GM21526 (cell line): ENCODE data around the gene KDM4B.

Experiments used
- ATAC-seq: cut with Tn5 transposase; IDR thresholded peaks from one replicate; pipeline ENCODE4 v1.9.1; 2021; ENCODE audit warnings: moderate library complexity; ENCODE audit not compliant: unreplicated experiment, low FRiP score

KDM4B gene

DNA sequence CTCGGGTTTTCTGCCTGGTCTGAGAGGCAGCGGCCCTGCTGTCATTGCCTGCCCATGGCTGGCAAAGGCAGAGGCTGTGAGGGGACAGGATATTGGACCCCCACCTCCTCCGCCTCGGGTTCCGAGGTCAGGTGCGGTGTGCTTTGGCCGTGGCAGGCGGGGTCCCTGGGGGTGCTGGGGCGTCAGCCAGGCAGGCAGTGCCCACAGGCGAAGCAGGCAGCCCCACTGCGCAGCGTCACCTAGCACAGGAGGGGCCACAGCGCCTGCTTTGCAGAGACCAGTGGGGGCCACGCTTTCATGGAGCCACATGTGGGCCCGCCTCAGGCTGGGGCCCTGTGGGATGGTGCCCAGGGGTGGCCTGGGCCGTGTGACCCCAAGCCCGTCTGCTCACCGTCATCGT, 96.0 kb downstream of the KDM4B start:
- ATAC-seq = no peak

DNA sequence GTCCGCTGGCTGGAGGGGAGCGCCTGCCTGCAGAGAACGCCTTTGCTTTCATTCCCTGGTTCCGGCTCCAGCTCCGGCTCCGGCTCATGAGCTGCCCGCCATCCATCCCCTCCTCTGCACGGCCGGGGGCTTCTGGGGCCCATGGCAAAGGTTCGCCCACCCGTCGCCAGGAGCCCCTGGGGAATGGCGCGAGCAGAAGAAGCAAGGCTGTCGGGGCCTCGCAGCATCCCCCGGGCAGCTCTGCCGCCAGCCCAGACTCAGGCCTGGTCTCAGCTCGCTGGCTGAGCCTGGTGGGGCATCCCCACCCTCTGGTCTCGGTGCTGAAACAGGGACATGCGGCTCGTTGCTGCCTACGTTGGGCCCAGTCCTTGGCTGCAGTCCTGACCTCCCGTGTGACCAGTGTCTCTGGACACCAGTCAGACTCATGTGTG, 96.8 kb downstream of the KDM4B start:
- ATAC-seq = no peak

DNA sequence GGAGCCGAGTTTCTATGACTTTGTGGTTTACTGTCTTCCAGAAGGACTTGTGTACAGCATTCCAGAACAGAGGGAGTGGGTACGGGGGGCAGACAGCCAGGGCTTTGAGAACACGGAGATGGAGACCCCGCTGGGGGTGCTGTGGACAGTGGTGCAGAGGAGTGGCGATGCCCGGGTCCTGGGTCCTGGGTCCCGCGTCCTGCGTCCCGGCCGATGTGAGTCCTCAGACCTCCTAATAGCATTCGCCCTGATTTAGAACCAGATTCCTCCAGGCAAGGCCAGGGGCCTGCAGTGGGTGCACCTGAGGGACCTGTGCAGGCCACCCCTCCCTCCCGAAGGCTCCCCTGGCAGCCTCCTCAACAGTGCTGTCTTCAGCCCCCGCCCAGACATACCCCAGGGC, 97.9 kb downstream of the KDM4B start:
- no peak for ATAC-seq

DNA sequence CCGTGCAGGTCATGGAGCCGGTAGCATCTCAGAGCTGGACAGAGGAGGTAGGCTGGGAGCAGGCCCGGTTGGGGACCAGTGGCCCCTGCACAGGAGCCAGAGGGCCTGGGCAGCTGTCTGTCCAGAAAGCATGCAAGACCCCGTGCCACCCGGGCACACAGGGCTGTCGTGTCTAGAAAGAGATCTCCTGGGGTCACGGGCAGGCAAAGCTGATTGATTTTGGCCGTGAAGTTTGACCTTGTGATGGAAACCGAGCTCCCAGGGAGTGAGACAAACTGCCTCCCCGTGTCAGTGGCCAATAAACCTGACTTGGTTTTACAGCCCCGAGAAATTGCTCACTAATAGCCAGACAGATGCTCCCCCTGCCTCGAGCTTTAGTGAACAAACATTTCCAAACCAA, 98.8 kb downstream of the KDM4B start:
- ATAC-seq = no peak

DNA sequence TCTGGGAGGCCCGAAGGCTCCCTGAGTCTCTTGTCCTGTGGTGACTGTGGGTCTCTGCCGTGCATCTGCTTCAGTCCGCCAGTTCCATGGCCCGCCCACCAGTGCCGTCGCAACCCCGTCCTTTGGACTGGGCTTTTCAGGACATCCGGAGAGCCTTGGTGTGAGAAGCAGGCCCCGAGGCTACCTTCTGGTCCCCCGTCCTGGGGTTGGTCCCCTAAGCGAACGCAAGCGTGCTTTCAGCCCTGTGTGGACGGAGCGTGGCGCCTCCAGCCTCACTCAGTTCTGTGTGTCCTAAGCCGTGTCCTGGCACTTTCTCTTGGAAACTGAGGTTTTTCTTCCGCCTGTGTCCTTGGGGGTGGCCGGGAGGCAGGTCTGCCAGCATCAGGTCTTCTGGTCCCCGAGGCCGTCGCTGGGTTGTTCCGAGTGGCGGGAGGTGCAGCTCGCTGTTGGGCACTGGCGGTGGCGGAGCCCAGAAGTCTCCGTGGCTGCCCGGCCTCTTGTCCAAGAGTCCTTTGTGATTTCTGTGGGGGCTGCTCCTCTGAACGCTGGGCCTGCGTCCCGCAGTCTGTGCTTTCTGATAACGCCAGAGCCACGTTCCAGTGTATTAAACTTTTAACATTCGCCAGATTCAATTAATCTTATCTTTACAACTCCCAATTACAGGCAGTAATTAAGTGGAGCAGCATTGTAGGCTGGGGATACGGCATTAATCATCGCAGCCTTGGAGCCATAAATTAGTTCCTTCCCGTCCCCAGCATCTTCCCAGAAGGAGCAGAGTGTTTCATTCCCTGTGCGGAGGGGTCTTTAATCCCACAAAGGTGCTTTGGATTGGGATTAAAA, 99.5 kb downstream of the KDM4B start:
- no peak for ATAC-seq

DNA sequence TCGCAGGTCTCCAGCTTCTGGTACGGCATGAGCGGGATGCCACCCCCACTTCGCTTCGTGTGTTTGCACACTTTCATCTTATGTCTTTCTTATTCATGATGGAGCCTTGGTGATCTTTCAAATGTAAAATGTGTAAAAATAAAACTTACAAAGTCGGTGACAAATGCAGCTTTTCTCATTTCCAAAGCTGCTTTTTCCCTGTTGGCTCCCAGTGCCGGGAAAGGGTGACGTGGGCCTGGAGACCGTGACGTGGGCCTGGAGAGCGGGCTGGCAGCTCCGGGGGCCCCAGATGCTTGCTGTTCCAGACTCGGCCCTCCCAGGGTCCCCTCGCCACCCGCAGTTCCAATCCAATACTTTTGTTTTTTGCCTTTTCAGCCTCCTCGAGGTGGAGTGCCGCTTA, 101.4 kb downstream of the KDM4B start:
- ATAC-seq = no peak

DNA sequence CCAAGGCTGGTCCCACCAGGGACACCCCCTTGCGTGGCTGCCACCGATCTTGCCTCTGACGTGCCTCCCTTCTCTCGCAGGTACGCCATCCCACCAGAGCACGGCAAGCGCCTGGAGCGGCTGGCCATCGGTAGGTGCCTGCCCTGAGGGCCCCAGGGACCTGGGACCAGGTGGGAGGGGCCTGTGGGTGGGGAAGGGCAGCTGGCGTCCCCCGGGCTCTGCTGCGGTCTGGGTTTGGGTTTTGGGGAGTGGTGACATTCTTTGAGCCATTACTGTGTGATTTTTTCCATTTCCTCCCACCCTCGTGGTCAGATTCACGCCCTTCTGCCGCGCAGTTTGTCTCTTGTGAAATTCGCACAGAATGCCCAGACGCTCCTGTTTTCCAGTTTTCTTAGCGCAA, 102.0 kb downstream of the KDM4B start:
- no peak for ATAC-seq

DNA sequence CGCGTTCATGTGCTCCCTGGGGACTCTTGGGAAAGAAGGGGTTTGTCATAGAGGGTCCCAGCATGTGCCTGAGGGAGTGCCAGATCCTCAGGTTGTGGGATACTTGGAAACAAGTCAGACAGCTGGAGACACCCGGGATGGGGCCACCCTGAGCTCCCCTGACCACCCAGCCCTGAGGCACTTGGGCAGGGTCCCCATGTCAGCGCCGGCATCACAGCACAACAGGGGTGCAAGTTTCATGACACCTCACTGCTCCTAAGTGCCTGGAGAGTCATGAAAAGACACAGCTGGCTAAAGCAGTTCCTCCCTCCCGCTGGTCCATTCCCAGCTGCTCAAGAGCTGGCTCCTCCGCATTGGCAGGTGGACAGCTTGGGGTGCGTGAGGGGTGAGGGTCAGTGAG, 102.7 kb downstream of the KDM4B start:
- no peak for ATAC-seq

DNA sequence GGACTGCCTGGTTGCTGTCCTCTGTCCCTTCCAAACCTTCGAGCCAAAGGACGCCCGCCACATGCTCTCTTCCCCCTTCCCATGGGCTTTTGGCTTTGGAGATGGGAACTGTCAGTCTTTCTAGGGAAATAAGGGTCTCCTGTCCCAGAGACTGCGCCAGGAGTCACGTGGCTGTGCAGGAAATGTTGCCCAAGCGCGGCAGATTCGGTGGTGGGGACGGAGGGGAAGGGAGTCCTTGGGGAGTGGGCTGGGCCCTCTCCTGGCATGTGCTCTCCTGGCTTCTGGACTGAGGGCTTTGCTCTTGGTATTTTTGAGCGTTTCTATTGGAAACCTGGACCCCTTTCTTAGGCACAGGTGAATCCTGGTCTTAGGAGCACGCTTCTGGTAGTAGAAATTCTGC, 103.2 kb downstream of the KDM4B start:
- ATAC-seq = no peak

DNA sequence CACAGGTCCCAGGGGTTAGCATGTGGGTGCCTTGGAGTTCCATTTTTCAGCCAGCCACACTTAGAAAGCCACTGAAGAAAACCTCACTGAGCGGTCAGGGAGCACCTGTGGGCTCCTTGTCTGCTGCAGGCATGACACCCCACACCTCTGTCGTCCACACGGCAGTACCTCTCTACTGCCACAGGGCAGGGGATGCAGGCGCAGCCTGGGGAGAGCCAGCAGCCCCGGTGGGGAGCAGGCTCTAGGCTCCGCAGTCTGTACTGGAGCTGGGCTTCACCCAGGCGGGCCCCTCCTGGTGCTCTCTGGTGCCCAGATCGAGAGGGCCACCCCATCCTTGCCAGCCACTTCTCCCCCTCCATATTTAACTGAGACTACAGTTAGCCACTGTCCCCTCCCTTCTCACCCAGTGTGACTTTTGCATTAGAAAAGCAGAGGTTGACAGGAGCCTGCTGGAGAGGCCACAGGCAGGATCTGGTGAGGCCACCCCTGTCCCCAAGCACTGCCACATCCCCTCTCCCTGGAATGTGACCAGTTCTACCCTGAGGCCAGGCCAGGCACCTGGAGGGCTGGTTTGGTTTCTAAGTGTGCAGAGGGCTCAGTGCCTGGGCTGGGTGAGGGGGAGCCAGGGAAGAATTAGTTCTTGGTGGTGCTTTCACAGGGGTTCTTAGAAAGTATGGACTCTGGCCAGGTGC, 104.4 kb downstream of the KDM4B start:
- no peak for ATAC-seq

DNA sequence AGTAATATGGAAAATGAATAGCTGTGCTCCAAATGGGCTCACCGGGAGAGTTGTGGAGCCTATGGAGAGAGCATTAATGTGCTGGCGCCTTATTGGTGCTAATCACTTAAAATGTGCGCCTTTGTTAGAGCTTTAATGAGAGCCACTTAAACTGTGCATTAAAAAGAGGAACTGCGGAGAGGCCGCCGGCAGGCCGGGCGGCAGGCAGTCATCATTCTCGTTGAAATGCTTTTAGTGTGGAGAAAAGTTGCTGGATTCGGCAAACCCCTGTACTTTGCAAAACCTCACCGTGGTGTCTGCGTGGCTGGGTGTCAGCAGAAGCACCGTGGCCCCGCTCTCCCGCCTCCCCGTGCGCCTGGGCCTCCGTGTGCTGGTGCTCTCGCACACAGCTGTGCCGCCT, 105.5 kb downstream of the KDM4B start:
- ATAC-seq = no peak

DNA sequence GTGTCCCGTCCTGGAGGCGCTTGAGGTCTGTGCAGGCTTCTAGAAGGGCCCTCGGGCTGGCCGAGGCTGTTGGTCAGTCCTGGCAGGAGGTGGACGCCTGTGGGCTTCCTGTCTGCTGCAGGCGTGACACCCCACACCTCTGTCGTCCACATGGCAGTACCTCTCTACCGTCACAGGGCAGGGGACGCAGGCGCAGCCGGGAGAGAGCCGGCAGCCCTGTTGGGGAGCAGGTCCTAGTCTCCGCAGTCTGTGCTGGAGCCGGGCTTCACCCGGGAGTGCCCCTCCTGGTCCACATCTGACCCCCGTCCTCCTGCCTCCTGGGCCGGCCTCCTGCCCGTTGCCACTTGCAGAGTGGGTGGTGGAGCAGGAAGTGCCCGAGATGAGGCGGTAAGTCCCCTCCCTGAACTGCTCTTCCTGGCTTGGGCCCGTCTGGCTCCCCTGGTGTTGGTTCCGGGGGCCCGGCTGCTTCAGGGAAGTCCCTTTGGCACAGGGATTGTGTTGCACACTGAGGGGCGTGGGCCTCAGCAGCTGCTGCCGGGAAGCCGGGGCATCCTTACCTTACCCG, 106.0 kb downstream of the KDM4B start:
- ATAC-seq = no peak

DNA sequence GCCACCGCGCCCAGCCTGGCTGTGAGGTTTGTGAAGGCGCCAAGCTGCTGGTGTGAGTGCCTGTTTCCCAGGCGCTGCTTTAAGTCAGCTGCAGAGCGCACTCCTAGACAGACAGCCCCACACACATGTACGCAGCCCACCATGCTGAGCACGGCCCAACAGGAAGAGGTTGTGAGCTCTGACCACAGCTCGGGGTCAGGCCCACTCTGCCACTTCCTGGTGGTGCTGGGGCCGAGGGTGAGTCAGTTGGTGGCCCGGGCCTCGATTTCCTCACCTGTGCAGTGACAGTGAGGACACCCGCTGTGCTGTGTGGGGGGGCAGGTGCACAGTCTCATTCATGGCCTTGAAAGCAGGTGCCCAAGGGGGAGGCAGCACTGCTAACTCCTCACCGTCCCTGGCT, 106.7 kb downstream of the KDM4B start:
- no peak for ATAC-seq

DNA sequence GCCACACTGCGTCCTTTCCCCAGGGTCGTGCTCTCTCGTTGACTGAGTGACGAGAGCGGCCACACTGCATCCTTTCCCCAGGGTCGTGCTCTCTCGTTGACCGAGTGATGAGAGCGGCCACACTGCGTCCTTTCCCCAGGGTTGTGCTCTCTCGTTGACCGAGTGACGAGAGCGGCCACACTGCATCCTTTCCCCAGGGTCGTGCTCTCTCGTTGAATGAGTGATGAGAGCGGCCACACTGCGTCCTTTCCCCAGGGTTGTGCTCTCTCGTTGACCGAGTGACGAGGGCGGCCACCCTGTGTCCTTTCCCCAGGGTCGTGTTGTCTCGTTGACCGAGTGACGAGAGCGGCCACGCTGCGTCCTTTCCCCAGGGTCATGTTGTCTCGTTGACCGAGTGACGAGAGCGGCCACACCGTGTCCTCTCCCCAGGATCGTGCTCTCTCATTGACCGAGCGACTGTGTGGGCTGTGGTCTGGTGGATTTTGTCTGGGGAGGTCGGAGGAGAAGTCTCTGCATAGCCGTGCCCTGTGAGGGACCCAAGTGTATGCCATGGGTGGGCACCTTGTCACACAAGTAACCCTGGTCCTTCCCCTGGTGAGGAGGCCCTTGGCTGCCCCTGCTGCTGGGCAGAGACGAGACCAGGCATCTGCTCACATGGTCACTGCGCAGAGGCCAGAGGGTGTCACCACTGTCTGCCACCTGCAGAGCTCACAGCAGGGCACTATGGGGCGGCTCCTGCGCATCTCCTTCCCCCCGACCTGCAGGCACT, 107.7 kb downstream of the KDM4B start:
- ATAC-seq = no peak

DNA sequence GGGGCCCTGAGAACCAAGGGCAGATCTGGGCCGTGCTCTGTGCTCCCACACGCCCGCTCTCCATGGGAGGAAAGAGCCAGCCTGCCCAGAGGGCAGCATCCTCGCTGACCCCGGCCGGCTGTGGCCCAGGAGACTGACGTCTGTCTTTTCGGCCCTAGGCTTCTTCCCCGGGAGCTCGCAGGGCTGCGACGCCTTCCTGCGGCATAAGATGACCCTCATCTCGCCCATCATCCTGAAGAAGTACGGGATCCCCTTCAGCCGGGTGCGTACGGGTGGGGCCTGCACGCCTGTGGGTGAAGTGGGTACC, 108.2 kb downstream of the KDM4B start:
- no peak for ATAC-seq

DNA sequence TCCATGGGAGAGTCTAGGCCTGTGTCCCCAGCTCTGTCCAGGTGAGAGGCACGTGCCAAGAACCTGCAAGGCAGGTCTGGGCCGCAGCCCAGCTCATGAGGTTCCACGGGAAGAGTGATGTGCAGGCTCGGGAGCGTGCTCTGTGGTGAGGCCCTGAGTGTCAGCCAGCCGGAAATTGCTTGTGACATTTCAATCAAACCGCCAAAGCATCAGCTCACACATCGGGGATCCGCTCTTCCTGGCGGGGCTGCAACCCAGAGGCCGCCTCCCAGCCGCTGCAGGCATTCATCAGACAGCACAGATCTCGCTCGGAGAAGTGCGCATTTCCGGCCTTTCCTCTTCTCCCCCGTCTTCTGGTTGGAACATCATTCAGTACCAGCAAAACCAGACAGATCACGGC, 109.3 kb downstream of the KDM4B start:
- ATAC-seq = no peak

DNA sequence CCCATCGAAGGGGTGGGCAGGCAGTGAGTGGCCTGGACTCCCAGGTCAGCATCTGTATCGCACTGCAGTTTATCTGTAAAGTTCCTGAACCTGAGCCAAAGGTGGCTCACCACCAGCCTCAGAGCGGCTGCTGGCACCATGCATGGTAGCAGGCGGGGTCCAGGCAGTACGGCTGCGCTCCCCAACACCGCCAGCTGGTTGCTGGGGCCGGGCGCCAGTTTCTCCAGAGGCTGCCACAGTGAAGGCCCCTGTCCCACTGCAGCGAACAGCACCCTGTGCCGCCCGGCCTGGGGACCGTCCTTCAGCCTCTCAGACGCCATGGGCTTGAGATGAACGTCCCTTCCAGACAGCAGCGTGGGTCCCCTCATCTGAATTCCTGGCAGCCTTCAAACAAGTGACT, 109.8 kb downstream of the KDM4B start:
- no peak for ATAC-seq

DNA sequence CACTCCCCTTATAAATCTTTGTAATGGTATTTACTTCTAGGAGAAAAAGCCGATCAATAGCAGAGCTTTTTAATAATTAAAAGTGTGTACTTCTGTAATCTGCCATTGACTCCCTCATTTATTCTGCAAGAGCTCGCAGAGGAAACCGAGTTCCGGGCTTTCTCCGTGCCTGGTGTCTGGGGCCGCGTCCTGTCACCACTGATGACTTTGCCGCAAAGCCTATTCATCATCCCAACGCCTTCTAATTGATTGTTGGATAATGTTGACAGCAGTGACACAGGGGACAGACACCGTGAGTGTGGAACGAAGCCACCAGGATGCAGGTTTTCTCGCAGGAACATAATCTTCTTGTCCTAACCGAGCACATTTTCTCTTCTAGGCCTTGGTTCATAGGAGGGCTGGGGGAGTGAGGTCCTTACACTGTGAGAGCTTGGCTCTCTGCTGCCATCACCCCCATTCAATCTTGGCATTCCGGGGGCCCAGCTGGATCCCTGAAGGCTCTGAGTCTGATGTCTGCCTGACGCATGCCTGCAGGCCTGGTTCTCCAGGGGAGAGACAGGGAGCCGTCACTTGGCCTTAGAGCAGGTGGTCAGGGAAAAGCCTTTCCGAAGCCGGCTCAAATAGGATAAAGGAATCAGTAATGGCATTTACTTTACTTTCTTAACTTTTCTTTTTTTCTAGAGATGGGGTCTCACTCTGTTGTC, 110.3 kb downstream of the KDM4B start:
- no peak for ATAC-seq

DNA sequence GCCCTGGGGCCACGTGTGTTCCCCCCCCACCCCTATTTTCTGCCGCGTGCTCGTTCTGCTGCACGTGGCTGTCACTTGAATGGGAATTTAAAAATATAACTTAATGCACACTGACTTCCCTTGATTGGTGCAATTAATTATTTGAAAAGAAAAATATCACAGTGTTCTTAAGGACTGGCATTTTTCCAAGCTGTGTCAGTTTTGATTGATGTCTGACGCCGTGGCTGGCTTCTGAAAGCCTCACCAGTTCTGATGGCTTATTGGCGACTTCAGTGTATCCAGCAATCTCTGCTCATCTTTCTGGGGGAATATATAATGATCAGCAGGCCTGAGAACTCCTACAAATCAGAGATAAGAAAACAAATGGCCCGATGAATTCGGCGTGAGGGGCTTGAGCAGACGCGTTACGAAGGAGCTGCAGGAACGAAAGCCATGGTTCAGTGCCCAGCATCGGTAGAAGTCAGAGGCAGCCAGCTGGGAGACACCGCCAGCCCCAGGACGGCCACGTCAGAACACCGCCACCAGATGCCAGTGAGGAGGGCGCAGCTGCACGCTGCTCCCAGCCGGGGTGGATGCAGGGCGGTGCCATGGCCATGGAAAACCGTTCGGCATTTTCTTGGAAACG, 111.2 kb downstream of the KDM4B start:
- no peak for ATAC-seq

DNA sequence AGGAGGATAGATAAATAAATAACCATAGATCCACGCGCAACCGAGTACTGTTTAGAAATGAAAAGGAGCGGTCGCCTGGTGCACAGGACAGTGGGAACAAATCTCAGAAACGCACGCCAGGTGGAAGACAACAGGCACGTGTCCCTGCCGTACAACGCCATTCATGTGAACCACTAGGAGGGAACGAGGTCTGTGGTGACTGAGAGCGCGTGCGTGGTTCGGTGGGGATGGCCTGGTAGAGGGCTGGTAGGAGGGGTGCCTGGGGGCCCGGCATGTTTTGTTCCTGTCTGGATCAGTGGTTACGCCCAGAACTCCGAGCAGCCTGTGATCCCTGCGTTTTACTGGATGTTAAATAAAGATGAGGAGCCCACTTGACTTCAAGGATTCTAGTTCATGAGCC, 111.9 kb downstream of the KDM4B start:
- ATAC-seq = no peak
